ENCODE results near the gene PNPLA5. TPM values are rescaled to one million over a fixed set of nuclear protein-coding genes. Genes with fewer than 3 reads are reported as not detected.
A peak's percentile ranks its signal among the peaks of the same experiment; 100 is the strongest.

The PNPLA5 gene
- total and polyA plus RNA-seq, 2 of the 13 experiments (the other 11 are each of a cell fraction or from before 2014, with no cell fraction given): not detected

DNA sequence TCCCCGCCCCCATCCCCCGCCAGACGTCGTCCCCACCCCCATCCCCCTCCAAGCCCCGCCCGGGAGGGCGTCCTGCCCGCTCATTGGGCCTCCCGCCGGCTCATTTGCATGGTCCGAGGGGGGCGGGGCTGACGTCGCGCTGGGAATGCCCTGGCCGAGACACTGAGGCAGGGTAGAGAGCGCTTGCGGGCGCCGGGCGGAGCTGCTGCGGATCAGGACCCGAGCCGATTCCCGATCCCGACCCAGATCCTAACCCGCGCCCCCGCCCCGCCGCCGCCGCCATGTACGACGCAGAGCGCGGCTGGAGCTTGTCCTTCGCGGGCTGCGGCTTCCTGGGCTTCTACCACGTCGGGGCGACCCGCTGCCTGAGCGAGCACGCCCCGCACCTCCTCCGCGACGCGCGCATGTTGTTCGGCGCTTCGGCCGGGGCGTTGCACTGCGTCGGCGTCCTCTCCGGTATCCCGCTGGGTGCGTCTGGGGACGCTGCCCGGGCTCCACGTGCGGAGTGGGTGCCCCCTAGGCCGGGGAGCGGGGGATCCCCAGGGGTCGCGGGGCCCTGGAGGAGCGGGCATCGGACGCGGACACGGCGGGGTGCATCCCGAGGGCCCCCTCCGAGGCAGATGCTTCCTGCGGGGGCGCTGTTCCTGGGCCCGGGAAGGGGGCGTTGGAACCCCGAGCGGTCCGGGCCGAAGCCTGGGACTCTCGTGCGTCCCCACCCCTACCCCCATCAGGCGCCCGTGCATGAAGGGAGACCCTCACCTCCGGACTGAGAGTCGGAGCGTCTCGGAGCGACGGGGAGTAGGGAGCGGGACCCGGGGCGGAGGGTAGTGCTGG, 32.0 kb upstream of the PNPLA5 start, which contains the start of gene PNPLA3 (continued):
- TF ChIP-seq FIP1L1 (IDR thresholded peaks at IDR 0.05; ENCODE audit: borderline replicate concordance, insufficient read depth, low read depth, low read length) (no peak), ZSCAN25 (CRISPR knock-in tag; IDR thresholded peaks at IDR 0.05) (peak; percentile 59; the same call in 1 of the 2 replicates), YEATS4 (CRISPR knock-in tag; IDR thresholded peaks at IDR 0.05; ENCODE audit: borderline replicate concordance) (peak; percentile 73), ZNF768 (CRISPR knock-in tag; IDR thresholded peaks at IDR 0.05) (peak; percentile 62; the same call in 1 of the 2 replicates), NAIF1 (CRISPR knock-in tag; IDR thresholded peaks at IDR 0.05; ENCODE audit: borderline replicate concordance) (peak; percentile 28; the same call in 1 of the 2 replicates), GTF2F1 (IDR thresholded peaks at IDR 0.05; ENCODE audit: low read length) (0 out of 2 replicates have a peak, but pooled peaks have one; percentile 6), DMAP1 (CRISPR knock-in tag; IDR thresholded peaks at IDR 0.05) (peak; percentile 53; the same call in 1 of the 2 replicates), NCOA1 (CRISPR knock-in tag; IDR thresholded peaks at IDR 0.05) (0 out of 2 replicates have a peak, but pooled peaks have one; percentile 61), ZNF816 (CRISPR knock-in tag; IDR thresholded peaks at IDR 0.05; ENCODE audit: borderline replicate concordance) (no peak), ZNF749 (CRISPR knock-in tag; IDR thresholded peaks at IDR 0.05; ENCODE audit: borderline replicate concordance) (0 out of 2 replicates have a peak, but pooled peaks have one; percentile 11), MIER2 (CRISPR knock-in tag; IDR thresholded peaks at IDR 0.05) (no peak), ZNF777 (CRISPR knock-in tag; IDR thresholded peaks at IDR 0.05) (peak; percentile 87), ZNF383 (CRISPR knock-in tag; IDR thresholded peaks at IDR 0.05; ENCODE audit: borderline replicate concordance) (no peak), CHCHD3 (CRISPR knock-in tag; IDR thresholded peaks at IDR 0.05) (peak; percentile 79; the same call in 1 of the 2 replicates), KLF16 (CRISPR knock-in tag; IDR thresholded peaks at IDR 0.05) (peak in 1 of 2 experiments; percentile 25; a peak in 2 of 4 replicates), ZNF180 (CRISPR knock-in tag; IDR thresholded peaks at IDR 0.05; ENCODE audit: borderline replicate concordance, low read depth) (no peak), ZIK1 (CRISPR knock-in tag; IDR thresholded peaks at IDR 0.05; ENCODE audit: borderline replicate concordance, low read depth) (peak; percentile 78; the same call in 1 of the 2 replicates), ELF3 (CRISPR knock-in tag; IDR thresholded peaks at IDR 0.05) (no peak; the same call in 1 of the 2 replicates), SAP130 (CRISPR knock-in tag; IDR thresholded peaks at IDR 0.05; ENCODE audit: low read depth) (peak; percentile 81), NFE2L2 (IDR thresholded peaks at IDR 0.05; ENCODE audit: low read length) (no peak), ZNF678 (CRISPR knock-in tag; IDR thresholded peaks at IDR 0.05) (peak; percentile 73; the same call in 1 of the 2 replicates), PRPF4 (IDR thresholded peaks at IDR 0.05; ENCODE audit: low read depth, low read length, poor library complexity, severe bottlenecking) (no peak)
- TF ChIP-seq, protein P1, sequence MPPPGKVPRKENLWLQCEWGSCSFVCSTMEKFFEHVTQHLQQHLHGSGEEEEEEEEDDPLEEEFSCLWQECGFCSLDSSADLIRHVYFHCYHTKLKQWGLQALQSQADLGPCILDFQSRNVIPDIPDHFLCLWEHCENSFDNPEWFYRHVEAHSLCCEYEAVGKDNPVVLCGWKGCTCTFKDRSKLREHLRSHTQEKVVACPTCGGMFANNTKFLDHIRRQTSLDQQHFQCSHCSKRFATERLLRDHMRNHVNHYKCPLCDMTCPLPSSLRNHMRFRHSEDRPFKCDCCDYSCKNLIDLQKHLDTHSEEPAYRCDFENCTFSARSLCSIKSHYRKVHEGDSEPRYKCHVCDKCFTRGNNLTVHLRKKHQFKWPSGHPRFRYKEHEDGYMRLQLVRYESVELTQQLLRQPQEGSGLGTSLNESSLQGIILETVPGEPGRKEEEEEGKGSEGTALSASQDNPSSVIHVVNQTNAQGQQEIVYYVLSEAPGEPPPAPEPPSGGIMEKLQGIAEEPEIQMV (CRISPR knock-in tag; IDR thresholded peaks at IDR 0.05; ENCODE audit: low read depth): peak; percentile 25; the same call in 1 of the 2 replicates
- TF ChIP-seq, protein P2, sequence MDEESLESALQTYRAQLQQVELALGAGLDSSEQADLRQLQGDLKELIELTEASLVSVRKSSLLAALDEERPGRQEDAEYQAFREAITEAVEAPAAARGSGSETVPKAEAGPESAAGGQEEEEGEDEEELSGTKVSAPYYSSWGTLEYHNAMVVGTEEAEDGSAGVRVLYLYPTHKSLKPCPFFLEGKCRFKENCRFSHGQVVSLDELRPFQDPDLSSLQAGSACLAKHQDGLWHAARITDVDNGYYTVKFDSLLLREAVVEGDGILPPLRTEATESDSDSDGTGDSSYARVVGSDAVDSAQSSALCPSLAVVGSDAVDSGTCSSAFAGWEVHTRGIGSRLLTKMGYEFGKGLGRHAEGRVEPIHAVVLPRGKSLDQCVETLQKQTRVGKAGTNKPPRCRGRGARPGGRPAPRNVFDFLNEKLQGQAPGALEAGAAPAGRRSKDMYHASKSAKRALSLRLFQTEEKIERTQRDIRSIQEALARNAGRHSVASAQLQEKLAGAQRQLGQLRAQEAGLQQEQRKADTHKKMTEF (CRISPR knock-in tag; IDR thresholded peaks at IDR 0.05): peak; percentile 87; the same call in 1 of the 2 replicates
- TF ChIP-seq, protein P3, sequence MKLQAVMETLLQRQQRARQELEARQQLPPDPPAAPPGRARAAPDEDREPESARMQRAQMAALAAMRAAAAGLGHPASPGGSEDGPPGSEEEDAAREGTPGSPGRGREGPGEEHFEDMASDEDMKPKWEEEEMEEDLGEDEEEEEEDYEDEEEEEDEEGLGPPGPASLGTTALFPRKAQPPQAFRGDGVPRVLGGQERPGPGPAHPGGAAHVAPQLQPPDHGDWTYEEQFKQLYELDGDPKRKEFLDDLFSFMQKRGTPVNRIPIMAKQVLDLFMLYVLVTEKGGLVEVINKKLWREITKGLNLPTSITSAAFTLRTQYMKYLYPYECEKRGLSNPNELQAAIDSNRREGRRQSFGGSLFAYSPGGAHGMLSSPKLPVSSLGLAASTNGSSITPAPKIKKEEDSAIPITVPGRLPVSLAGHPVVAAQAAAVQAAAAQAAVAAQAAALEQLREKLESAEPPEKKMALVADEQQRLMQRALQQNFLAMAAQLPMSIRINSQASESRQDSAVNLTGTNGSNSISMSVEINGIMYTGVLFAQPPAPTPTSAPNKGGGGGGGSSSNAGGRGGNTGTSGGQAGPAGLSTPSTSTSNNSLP (IDR thresholded peaks at IDR 0.05; ENCODE audit: low read depth, low read length): no peak

Data from HepG2 (cell line).